CD4-positive, alpha-beta memory T cell (primary cell): ENCODE results near the gene KRTAP10-1. TPM values are rescaled to one million over a fixed set of nuclear protein-coding genes. Genes with fewer than 3 reads are reported as not detected.
A peak's percentile ranks its signal among the peaks of the same experiment; 100 is the strongest.

Source experiments
- CTCF ChIA-PET: fragments of 350-600 bp; sonication (Branson Sonifier 250); formaldehyde crosslinking; loops from one replicate; lab custom pipeline; 2021; ENCODE audit warnings: inconsistent platforms; ENCODE audit not compliant: partially characterized antibody; lab: Charles Lee
- POLR2A ChIA-PET: fragments of 350-600 bp; sonication (Branson Sonifier 250); formaldehyde crosslinking; loops from one replicate; lab custom pipeline; 2021; ENCODE audit not compliant: partially characterized antibody; lab: Charles Lee
- DNase-seq, 5 donors: peaks; one replicate each; pipeline versions ENCODE4 v3.0.0 to v3.0.0-alpha.2; 2020 to 2022; ENCODE audit warnings: mixed read lengths in 1 of 5
- H3K27ac ChIP-seq: one replicate; pipeline ENCODE4 v1.7.0; 2013; ENCODE audit warnings: low read depth, low read length
- H3K27me3 ChIP-seq: 2 replicates; pipeline ENCODE4 v1.7.0; 2013; ENCODE audit warnings: mild to moderate bottlenecking, low read length, moderate library complexity; ENCODE audit not compliant: insufficient read depth
- H3K36me3 ChIP-seq: 2 replicates; pipeline ENCODE4 v1.7.0; 2013; ENCODE audit warnings: mild to moderate bottlenecking, low read length, moderate library complexity; ENCODE audit not compliant: insufficient read depth
- H3K4me1 ChIP-seq: 2 replicates; pipeline ENCODE4 v1.7.0; 2013; ENCODE audit warnings: mild to moderate bottlenecking, low read length, moderate library complexity; ENCODE audit not compliant: insufficient read depth
- H3K4me3 ChIP-seq, 2 donors: one replicate each; pipeline ENCODE4 v1.7.0; 2013; ENCODE audit warnings: low read length in 2 of 2, mild to moderate bottlenecking in 1 of 2
- H3K9me3 ChIP-seq, 2 donors: one replicate each; pipeline ENCODE4 v1.7.0; 2013; ENCODE audit warnings: low read length in 2 of 2, control low read depth in 1 of 2; ENCODE audit not compliant: control insufficient read depth in 1 of 2
- H3K27ac Mint-ChIP-seq, 7 donors: one replicate each; pipeline ENCODE4 v1.8.0; 2020 to 2021; ENCODE audit warnings: mixed read lengths in 7 of 7, mild to moderate bottlenecking in 6 of 7, inconsistent platforms in 3 of 7, moderate library complexity in 3 of 7
- H3K27me3 Mint-ChIP-seq, 2 donors: one replicate each; pipeline ENCODE4 v1.8.0; 2020 to 2021; ENCODE audit warnings: mixed read lengths in 2 of 2
- H3K36me3 Mint-ChIP-seq, 2 donors: one replicate each; pipeline ENCODE4 v1.8.0; 2020 to 2021; ENCODE audit warnings: mixed read lengths in 2 of 2, inconsistent platforms in 1 of 2, mild to moderate bottlenecking in 1 of 2
- H3K4me1 Mint-ChIP-seq, 4 donors: one replicate each; pipeline ENCODE4 v1.8.0; 2020 to 2021; ENCODE audit warnings: mixed read lengths in 4 of 4, mild to moderate bottlenecking in 1 of 4
- H3K4me3 Mint-ChIP-seq, 8 donors: one replicate each; pipeline ENCODE4 v1.8.0; 2020 to 2021; ENCODE audit warnings: mixed read lengths in 8 of 8, mild to moderate bottlenecking in 7 of 8, moderate library complexity in 6 of 8, inconsistent platforms in 3 of 8
- H3K9me3 Mint-ChIP-seq, 8 donors: one replicate each; pipeline ENCODE4 v1.8.0; 2020 to 2021; ENCODE audit warnings: mixed read lengths in 8 of 8, mild to moderate bottlenecking in 5 of 8, inconsistent platforms in 3 of 8, moderate library complexity in 1 of 8
- intact Hi-C: fragments of 100-400 bp; cut with micrococcal nuclease; formaldehyde crosslinking; loops from one replicate; pipeline ENCODE4 v1.15.1; 2023
- polyA plus RNA-seq, 2 donors: library from polyadenylated mRNA; unstranded; fragments of 300-500 nt; fragmentation: Illumina TruSeq; gene quantifications; one replicate each; pipeline ENCODE4 v1.2.3, GENCODE V29; 2021
- total RNA-seq, 2 experiments: library from RNA; stranded (reverse); gene quantifications; one replicate each; pipeline ENCODE4 v1.2.3, GENCODE V29; 2021

The KRTAP10-1 gene
- total and polyA plus RNA-seq, 4 experiments from 2014 or later: not detected

DNA sequence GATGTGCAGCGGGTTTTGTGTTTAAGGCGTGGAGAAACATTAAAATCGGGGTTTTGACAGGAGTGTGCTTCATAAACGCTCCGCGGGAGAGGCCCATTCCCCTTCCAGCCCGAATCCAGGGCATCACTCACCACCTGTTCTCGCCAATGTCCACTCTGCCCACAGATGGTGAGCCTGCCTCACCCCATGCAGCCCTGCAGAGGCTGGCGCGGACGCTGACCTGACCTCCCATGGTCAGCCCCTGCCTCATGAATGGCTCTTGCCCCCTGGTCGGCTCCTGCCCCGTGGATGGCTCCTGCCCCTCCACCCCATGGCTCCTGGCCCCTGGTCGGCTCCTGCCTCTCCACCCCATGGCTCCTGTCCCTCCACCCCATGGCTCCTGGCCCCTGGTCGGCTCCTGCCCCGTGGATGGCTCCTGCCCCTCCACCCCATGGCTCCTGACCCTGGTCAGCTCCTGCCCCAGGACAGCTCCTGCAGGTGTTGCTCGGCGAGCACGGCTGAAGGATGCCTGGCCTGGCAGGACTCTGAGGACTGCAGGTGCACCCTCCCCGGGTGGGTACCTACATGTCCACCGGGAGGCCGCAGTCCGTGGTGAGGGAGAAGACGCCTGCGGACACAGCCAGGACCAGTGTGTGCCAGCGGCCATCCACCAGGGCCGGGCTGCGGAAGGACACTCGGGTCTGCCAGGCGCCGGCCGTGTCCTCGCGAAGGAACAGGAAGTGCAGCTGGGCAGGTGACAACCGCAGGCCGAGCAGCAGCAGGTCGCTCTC is 6.7 kb downstream of the KRTAP10-1 start:
- peak in 1 of 5 donors; percentile 25 for DNase-seq
- peaks cover 0 to 4% (median under 1%) of the 10 kb centered on the region in 4 donors for H3K4me1 Mint-ChIP-seq
- H3K9me3 Mint-ChIP-seq: no peaks in the 10 kb centered on the region
- Histone ChIP-seq H3K9me3 (no peaks in the 10 kb centered on the region), H3K36me3 (no peaks in the 10 kb centered on the region), H3K27me3 (no peaks in the 10 kb centered on the region), H3K4me1 (no peaks in the 10 kb centered on the region), H3K4me3 (no peak overlapping the region), H3K27ac (no peak overlapping the region)
- no peak overlapping the region for H3K4me3 Mint-ChIP-seq
- POLR2A ChIA-PET: interaction anchor here (0.6 kb wide), 1 partner anchor 11 kb away, joined by 3 read pairs; no protein-coding TSS in a partner anchor
- peak overlapping the region in 1 of 7 donors; percentile 83 for H3K27ac Mint-ChIP-seq
- intact Hi-C loops: no loop called here
- H3K27me3 Mint-ChIP-seq: peaks cover 5 to 6% of the 10 kb centered on the region in 2 donors
- no peaks in the 10 kb centered on the region for H3K36me3 Mint-ChIP-seq
- CTCF ChIA-PET: no interaction called here

DNA sequence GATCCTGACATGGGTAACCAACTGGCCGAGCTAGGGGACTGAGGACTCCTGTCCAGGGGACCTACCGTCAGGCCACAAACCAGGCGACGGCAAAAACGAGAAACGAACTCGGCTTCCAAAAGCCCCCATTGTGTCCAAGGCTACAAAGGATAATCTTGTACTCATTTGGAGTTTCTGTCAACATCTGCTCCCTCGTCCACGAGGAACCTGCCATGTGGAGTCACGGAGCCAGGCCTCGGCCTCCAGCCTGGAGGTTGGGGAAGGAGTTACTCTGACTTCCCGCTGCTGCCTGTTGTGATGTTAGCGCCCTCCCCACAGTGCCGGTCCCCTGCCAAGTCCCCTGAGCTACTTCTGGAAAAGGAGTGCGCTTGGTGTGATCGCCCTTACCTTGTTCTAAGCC is 7.3 kb downstream of the KRTAP10-1 start:
- H3K9me3 ChIP-seq: no peaks in the 10 kb centered on the region

DNA sequence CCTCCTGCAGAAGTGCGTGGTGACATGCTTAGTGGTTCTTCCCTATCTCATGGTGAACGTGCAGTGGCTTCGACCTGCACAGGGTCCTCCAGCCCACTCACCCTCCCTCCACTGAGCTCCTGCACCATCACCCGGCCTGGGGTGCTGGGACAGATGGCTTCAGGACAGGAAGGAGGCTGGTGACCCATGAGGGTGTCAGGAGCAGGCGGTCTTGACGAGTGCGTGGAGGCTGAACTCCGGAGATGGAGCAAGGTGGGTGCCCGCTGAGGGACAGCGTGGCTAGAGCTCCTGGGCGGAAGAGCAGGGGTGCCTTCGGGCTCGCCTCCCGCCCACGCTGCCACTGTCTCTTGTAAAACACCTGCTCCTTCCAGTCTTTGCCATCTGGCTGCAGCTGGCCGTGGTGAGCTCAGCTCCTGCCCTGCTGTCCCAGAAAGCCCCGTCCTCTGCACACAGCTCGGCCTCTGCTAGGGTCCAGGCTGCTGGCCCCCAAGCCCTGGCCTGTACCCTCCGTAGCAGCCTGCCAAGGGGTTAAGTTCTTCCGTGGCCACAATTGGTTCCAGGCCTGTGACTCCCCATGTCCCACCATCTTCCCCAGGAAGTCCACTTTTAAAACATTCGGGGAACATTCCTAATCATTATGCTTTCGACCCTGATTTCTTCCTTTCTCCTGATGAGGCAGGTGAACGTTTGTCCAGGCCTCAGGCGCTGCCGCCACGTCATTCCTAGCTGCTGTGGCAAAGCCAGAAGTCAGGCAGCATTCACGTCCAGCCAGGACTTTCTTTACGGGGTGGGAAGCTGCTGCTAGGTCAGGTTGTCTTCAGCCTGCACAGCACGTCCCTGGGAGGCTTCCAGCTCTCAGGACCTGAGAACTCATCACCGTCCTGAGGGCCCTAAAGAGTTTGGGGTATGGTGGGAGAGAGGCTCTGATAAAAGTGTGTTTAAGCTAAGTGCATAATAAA is 8.1 kb downstream of the KRTAP10-1 start:
- no peaks in the 10 kb centered on the region for H3K9me3 Mint-ChIP-seq
- H3K4me3 ChIP-seq: no peak overlapping the region
- no peaks in the 10 kb centered on the region for H3K27me3 ChIP-seq
- H3K36me3 Mint-ChIP-seq: no peaks in the 10 kb centered on the region
- H3K27me3 Mint-ChIP-seq: peaks cover 0 to 2% of the 10 kb centered on the region in 2 donors
- ChIA-PET POLR2A (interaction anchor here (0.6 kb wide), 1 partner anchor 13 kb away, joined by 3 read pairs; no protein-coding TSS in a partner anchor), CTCF (interaction anchor here (1.0 kb wide), 1 partner anchor 21 kb away, joined by 3 read pairs; no protein-coding TSS in a partner anchor)
- H3K4me1 Mint-ChIP-seq: peaks cover 0 to 4% (median 0%) of the 10 kb centered on the region in 4 donors
- no peak for DNase-seq
- no peaks in the 10 kb centered on the region for H3K4me1 ChIP-seq
- no peaks in the 10 kb centered on the region for H3K9me3 ChIP-seq
- no peak overlapping the region for H3K27ac ChIP-seq
- no peak overlapping the region for H3K4me3 Mint-ChIP-seq
- no peak overlapping the region for H3K27ac Mint-ChIP-seq
- intact Hi-C loops: no loop called here
- H3K36me3 ChIP-seq: no peaks in the 10 kb centered on the region

More for the DNA sequence above, 7.3 kb downstream of the KRTAP10-1 start:
- peaks cover 5 to 6% of the 10 kb centered on the region in 2 donors for H3K27me3 Mint-ChIP-seq
- ChIA-PET POLR2A (interaction anchor here (0.6 kb wide), 1 partner anchor 12 kb away, joined by 3 read pairs; no protein-coding TSS in a partner anchor), CTCF (no interaction called here)
- no peaks in the 10 kb centered on the region for H3K4me1 ChIP-seq
- H3K4me3 Mint-ChIP-seq: no peak overlapping the region
- H3K9me3 Mint-ChIP-seq: no peaks in the 10 kb centered on the region
- no peaks in the 10 kb centered on the region for H3K27me3 ChIP-seq
- no peaks in the 10 kb centered on the region for H3K36me3 Mint-ChIP-seq
- H3K36me3 ChIP-seq: no peaks in the 10 kb centered on the region
- no peak overlapping the region for H3K27ac ChIP-seq
- no peak overlapping the region for H3K27ac Mint-ChIP-seq
- H3K4me1 Mint-ChIP-seq: peaks cover 0 to 4% (median under 1%) of the 10 kb centered on the region in 4 donors
- H3K4me3 ChIP-seq: no peak overlapping the region
- intact Hi-C loops: no loop called here
- DNase-seq: no peak

DNA sequence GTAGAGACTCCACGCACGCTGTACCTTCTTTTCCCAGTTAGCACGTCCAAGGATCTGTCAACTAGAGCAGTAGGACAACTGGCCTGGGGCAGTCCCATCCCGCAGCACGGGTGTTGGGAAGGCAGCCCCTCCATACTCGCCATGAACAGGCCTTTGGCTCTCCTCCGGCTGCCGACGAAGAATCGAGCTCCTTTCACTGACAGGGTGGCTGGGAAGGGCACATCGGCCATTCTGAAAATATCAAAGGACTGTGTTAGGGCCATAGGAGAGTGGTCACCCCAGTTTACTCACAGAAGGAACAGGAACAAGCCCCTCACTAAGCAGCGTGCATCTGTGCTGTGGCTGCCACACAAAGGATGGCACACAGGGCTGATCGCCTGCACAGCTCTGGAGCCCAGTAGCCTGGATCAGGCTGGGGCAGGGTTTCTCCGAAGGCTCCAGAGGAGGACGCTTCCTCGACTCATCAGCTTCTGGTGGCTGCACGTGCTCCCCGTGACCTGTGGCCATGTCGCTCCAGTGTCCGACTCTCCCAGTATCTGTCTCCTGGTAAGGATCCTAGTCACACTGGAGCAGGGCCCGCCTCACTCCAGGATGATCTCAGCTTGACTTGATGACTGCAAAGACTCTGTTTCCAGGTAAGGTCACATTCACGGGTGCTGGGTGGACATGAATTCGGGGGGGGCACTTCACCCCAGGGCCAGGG is 8.9 kb downstream of the KRTAP10-1 start:
- intact Hi-C loops: no loop called here
- no peaks in the 10 kb centered on the region for H3K36me3 Mint-ChIP-seq
- H3K27ac Mint-ChIP-seq: no peak overlapping the region
- ChIA-PET CTCF (interaction anchor here (0.9 to 1.0 kb wide), 2 partner anchors 21 to 212 kb away, joined by 3 read pairs; no protein-coding TSS in a partner anchor), POLR2A (no interaction called here)
- Histone ChIP-seq H3K9me3 (no peaks in the 10 kb centered on the region), H3K27me3 (no peaks in the 10 kb centered on the region), H3K27ac (no peak overlapping the region), H3K4me1 (no peaks in the 10 kb centered on the region), H3K4me3 (no peak overlapping the region), H3K36me3 (no peaks in the 10 kb centered on the region)
- DNase-seq: no peak
- peaks cover 0 to 2% of the 10 kb centered on the region in 2 donors for H3K27me3 Mint-ChIP-seq
- H3K4me3 Mint-ChIP-seq: no peak overlapping the region
- H3K9me3 Mint-ChIP-seq: no peaks in the 10 kb centered on the region
- peaks cover 0 to 4% (median 0%) of the 10 kb centered on the region in 4 donors for H3K4me1 Mint-ChIP-seq

DNA sequence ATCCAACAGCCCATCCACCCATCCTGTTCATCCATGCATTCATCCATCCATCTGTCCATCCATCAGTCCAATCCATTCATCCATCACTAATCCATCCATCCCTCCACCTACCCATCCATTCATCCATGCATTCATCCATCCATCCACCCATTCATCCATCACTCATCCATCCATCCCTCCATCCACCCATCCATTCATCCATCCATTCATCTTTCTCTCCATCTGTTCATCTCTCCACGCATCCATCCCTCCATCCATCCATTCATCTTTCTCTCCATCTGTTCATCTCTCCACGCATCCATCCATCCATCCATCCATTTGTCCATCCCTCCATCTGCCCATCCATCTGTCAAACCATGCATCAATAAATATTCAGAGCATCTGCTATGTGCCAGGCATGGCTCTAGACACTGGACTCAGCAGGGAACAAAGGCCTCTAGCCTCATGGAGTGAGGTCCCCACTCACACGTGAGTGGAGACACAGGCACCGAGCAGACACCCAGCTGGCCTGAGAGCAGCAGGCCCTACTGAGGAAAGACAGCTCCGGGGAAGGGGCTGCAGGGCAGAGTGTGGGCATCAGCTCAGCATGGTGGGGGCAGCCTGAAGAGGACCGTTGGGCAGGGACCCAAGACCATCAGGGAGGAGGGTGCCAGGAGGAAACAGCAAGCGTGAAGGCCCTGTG is 9.6 kb downstream of the KRTAP10-1 start:
- POLR2A ChIA-PET: no interaction called here
- peaks cover 0 to 4% (median 0%) of the 10 kb centered on the region in 4 donors for H3K4me1 Mint-ChIP-seq
- H3K27ac Mint-ChIP-seq: peak overlapping the region in 2 of 7 donors; percentile 67 to 82
- H3K27me3 ChIP-seq: no peaks in the 10 kb centered on the region
- intact Hi-C loops: no loop called here
- no peaks in the 10 kb centered on the region for H3K36me3 Mint-ChIP-seq
- H3K36me3 ChIP-seq: no peaks in the 10 kb centered on the region
- H3K4me1 ChIP-seq: no peaks in the 10 kb centered on the region
- no peaks in the 10 kb centered on the region for H3K9me3 Mint-ChIP-seq
- peaks cover 0 to 2% of the 10 kb centered on the region in 2 donors for H3K27me3 Mint-ChIP-seq
- no peak overlapping the region for H3K4me3 Mint-ChIP-seq
- no peak overlapping the region for H3K4me3 ChIP-seq
- peak in 1 of 5 donors; percentile 29 for DNase-seq
- no peaks in the 10 kb centered on the region for H3K9me3 ChIP-seq
- H3K27ac ChIP-seq: no peak overlapping the region
- CTCF ChIA-PET: interaction anchor here (0.9 kb wide), 1 partner anchor 212 kb away, joined by 3 read pairs; no protein-coding TSS in a partner anchor

DNA sequence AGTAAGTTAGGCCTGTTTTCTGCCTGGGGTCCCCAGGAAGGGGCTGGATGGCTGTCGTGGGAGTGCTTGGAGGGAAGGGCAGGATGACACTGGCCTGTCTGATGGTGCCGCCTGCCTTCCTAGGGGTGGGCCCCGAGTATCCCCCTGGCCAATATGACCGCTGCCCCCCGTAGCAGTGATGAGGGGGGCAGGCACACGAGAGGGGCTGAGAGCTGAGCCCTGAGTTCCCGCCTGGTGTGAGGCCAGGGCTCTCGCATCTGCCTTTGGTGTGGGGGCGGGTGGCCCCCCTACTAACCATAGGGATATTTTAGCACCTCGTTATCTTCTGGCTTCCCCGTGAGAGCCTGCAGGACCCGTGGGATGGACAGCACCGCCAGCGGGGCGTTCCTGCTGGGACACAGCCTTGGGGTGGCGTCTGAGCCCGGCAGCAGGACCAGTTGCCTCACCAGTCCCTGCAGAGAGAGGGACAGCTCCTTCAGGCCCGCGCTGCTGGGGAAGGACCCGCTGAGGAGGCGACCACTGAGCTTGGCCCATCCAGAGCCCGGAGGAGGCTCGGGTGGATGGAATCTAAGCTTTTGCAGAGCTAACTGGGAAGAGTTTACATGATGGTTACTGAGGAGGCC is 10.4 kb downstream of the KRTAP10-1 start:
- ChIA-PET POLR2A (no interaction called here), CTCF (no interaction called here)
- Histone ChIP-seq H3K4me1 (no peaks in the 10 kb centered on the region), H3K27me3 (no peaks in the 10 kb centered on the region), H3K4me3 (no peak overlapping the region), H3K27ac (no peak overlapping the region), H3K36me3 (no peaks in the 10 kb centered on the region), H3K9me3 (no peaks in the 10 kb centered on the region)
- Mint-ChIP-seq H3K36me3 (no peaks in the 10 kb centered on the region), H3K27me3 (peaks cover 0 to 2% of the 10 kb centered on the region in 2 donors), H3K9me3 (no peaks in the 10 kb centered on the region), H3K4me1 (peaks cover 0 to 4% (median 0%) of the 10 kb centered on the region in 4 donors), H3K27ac (no peak overlapping the region), H3K4me3 (no peak overlapping the region)
- peak in 1 of 5 donors; percentile 19 for DNase-seq
- intact Hi-C loops: no loop called here
